Stimulated activated CD8-positive, alpha-beta memory T cell treated with anti-CD3 and anti-CD28 coated beads, Interleukin-2, amount 100 ng/mL, for 1 hour (primary cell): ENCODE results near the gene ITPR2.
"Not testable (repeated sequence)": the region's sequence is repeated elsewhere in the genome, so short reads cannot be mapped to it uniquely, and the experiment has no call there.

Source experiments
- DNase-seq, 2 donors: peaks; one replicate each; pipeline ENCODE4 v3.0.0-alpha.2; 2020; ENCODE audit warnings: low read depth in 2 of 2

The ITPR2 gene

GRCh38 chr12:26678697-26679660, 154.0 kb downstream of the ITPR2 start:
- DNase-seq, result no peak

- not testable (repeated sequence) for DNase-seq
Measured at GRCh38 chr12:26671487-26671886, 161.5 kb downstream of the ITPR2 start.

GRCh38 chr12:26668847-26669246, 164.1 kb downstream of the ITPR2 start:
- no peak for DNase-seq

GRCh38 chr12:26668230-26668629, 164.8 kb downstream of the ITPR2 start:
- DNase-seq, result no peak

GRCh38 chr12:26666286-26666685, 166.7 kb downstream of the ITPR2 start:
- DNase-seq, result no peak

- DNase-seq, result no peak
Measured at GRCh38 chr12:26661399-26661798, 171.6 kb downstream of the ITPR2 start.

- no peak for DNase-seq
Measured at GRCh38 chr12:26659930-26660329, 173.1 kb downstream of the ITPR2 start.

GRCh38 chr12:26658991-26659390, 174.0 kb downstream of the ITPR2 start:
- DNase-seq, result no peak

GRCh38 chr12:26654623-26655022, 178.4 kb downstream of the ITPR2 start:
- DNase-seq, result no peak

GRCh38 chr12:26651566-26652188, 181.3 kb downstream of the ITPR2 start:
- no peak for DNase-seq

- no peak for DNase-seq
Measured at GRCh38 chr12:26651036-26651435, 182.0 kb downstream of the ITPR2 start.

- DNase-seq, result no peak
Measured at GRCh38 chr12:26648999-26649398, 184.0 kb downstream of the ITPR2 start.

- no peak for DNase-seq
Measured at GRCh38 chr12:26648584-26648983, 184.4 kb downstream of the ITPR2 start.

GRCh38 chr12:26648066-26648465, 184.9 kb downstream of the ITPR2 start:
- DNase-seq, result no peak

GRCh38 chr12:26647088-26647487, 185.9 kb downstream of the ITPR2 start:
- no peak for DNase-seq

GRCh38 chr12:26646571-26646970, 186.4 kb downstream of the ITPR2 start:
- DNase-seq, result no peak

- DNase-seq, result not testable (repeated sequence)
Measured at GRCh38 chr12:26644376-26644775, 188.6 kb downstream of the ITPR2 start.

- no peak for DNase-seq
Measured at GRCh38 chr12:26643532-26644315, 189.3 kb downstream of the ITPR2 start.

- no peak for DNase-seq
Measured at GRCh38 chr12:26642361-26642760, 190.6 kb downstream of the ITPR2 start.

GRCh38 chr12:26636710-26637328, 196.2 kb downstream of the ITPR2 start:
- no peak for DNase-seq

- DNase-seq, result no peak
Measured at GRCh38 chr12:26633591-26634210, 199.3 kb downstream of the ITPR2 start.
